SK-N-MC (cell line): ENCODE results near the gene SH3RF1.
"Not testable (repeated sequence)": the region's sequence is repeated elsewhere in the genome, so short reads cannot be mapped to it uniquely, and the experiment has no call there.

ENCODE experiments used
- DNase-seq: peaks from one replicate; pipeline ENCODE4 v3.0.0-alpha.2; 2011; ENCODE audit warnings: low read depth, low spot score
- H3K27ac ChIP-seq: fragments of 200-600 bp; sonication (generic); 2 replicates; pipeline ENCODE4 v1.5.1; 2016; ENCODE audit warnings: mixed run types
- H3K36me3 ChIP-seq: fragments of 200-600 bp; sonication (generic); 2 replicates; pipeline ENCODE4 v1.6.1; 2017; ENCODE audit warnings: antibody characterized with exemption, low read length, mixed read lengths; ENCODE audit not compliant: insufficient read depth
- H3K4me3 ChIP-seq: fragments of 200-600 bp; sonication (generic); 2 replicates; pipeline ENCODE4 v1.5.1; 2016
- H3K9ac ChIP-seq: fragments of 200-600 bp; sonication (generic); 2 replicates; pipeline ENCODE4 v1.8.0; 2017; ENCODE audit warnings: mixed run types, mixed read lengths; ENCODE audit not compliant: insufficient read length
- H3K9me3 ChIP-seq: fragments of 200-600 bp; sonication (generic); 2 replicates; pipeline ENCODE4 v1.6.1; 2017; ENCODE audit warnings: low read depth, mild to moderate bottlenecking, antibody characterized with exemption, low read length, moderate library complexity, mixed read lengths
- EZH2 ChIP-seq: fragments of 200-600 bp; sonication (generic); IDR thresholded peaks from one replicate; pipeline ENCODE4 v1.6.1; 2017; ENCODE audit warnings: antibody characterized with exemption
- FOXP2 ChIP-seq: optimal IDR thresholded peaks from 2 replicates; pipeline ENCODE3; 2011; ENCODE audit warnings: mild to moderate bottlenecking, moderate library complexity; ENCODE audit not compliant: insufficient read depth; ENCODE audit errors: extremely low read length, control extremely low read depth
- POLR2AphosphoS5 ChIP-seq: IDR thresholded peaks from 2 replicates; pipeline ENCODE4 v1.6.1; 2012; ENCODE audit warnings: mild to moderate bottlenecking, low read depth, low read length, borderline replicate concordance

The SH3RF1 gene

GRCh38 chr4:169307576-169307975 is 36.8 kb upstream of the SH3RF1 start:
- Histone ChIP-seq H3K9ac (no peak overlapping the region), H3K27ac (no peak overlapping the region), H3K36me3 (no peaks in the 10 kb centered on the region), H3K4me3 (no peak overlapping the region), H3K9me3 (no peaks in the 10 kb centered on the region)
- TF ChIP-seq POLR2AphosphoS5 = no peak
- no peak for TF ChIP-seq FOXP2
- no peak for DNase-seq

DNA sequence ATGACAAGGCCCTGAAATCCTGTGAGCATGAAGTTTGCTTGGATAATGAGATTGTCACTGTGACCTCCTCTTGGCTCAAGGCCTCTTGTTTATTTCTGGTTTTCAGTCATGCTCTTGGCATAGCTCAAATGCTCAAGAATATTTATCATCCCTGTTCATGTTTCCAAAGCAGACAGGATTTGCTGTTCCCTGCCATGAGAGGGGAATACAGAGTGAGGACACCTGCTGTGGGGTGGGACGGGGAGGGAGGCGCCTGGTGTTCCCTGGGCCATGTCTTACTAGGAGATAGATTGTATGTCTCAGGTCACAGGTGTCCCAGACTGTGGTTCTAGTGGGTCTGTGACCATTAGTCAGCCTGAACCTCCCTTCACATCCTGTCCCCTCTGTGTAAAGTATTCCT is 34.9 kb upstream of the SH3RF1 start:
- DNase-seq = no peak
- no peak for TF ChIP-seq FOXP2
- no peak for TF ChIP-seq EZH2
- TF ChIP-seq POLR2AphosphoS5 = no peak
- H3K9ac ChIP-seq = no peak overlapping the region
- no peaks in the 10 kb centered on the region for H3K9me3 ChIP-seq
- no peak overlapping the region for H3K27ac ChIP-seq
- no peaks in the 10 kb centered on the region for H3K36me3 ChIP-seq
- no peak overlapping the region for H3K4me3 ChIP-seq

DNA sequence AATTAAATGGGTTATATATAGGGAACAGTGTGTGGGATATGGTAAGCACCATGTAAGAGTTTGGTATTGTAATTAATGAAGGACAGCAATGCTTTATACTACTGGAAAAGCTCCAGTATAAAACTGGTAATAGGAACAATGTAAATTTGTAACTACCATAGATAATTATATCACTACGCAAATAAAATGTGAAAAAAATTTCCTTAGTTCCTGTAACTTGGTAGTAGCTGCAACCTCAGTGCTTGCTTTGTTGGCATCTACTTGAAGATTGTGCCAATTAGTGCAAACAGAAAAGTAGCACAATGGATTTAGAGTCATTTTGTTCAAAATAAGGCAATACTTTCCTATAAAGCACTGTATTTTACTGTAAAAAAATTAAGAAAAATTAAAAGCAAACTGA is 34.4 kb upstream of the SH3RF1 start:
- TF ChIP-seq EZH2 (no peak), POLR2AphosphoS5 (no peak), FOXP2 (no peak)
- no peaks in the 10 kb centered on the region for H3K9me3 ChIP-seq
- H3K27ac ChIP-seq = no peak overlapping the region
- no peak overlapping the region for H3K4me3 ChIP-seq
- H3K36me3 ChIP-seq = no peaks in the 10 kb centered on the region
- no peak for DNase-seq
- H3K9ac ChIP-seq = no peak overlapping the region

DNA sequence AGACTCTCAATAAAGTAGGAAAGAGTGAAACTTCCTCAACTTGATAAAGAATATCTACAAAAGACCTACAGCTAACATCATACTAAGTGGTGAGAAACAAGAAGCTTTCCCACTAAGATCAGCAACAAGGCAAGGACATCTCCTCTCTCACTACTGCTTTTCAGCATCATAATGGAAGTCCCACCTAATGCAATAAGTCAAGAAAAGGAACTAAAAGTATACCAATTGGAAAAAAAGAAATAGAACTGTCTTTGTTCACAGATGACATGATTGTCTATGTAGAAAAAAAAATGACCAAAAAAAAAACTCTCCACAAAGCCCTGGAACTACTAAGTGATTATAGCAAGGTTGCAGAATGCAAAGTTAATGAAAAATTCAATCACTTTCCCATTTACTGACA is 25.1 kb upstream of the SH3RF1 start:
- Histone ChIP-seq H3K36me3 (no peaks in the 10 kb centered on the region), H3K9ac (no peak overlapping the region), H3K9me3 (no peaks in the 10 kb centered on the region), H3K27ac (no peak overlapping the region), H3K4me3 (no peak overlapping the region)
- TF ChIP-seq EZH2 (no peak), POLR2AphosphoS5 (no peak), FOXP2 (no peak)
- no peak for DNase-seq

- Histone ChIP-seq H3K9me3 (no peaks in the 10 kb centered on the region), H3K36me3 (no peaks in the 10 kb centered on the region), H3K27ac (no peak overlapping the region), H3K9ac (no peak overlapping the region), H3K4me3 (no peak overlapping the region)
- DNase-seq = no peak
- no peak for TF ChIP-seq FOXP2
- TF ChIP-seq EZH2 = no peak
- TF ChIP-seq POLR2AphosphoS5 = no peak
Measured at GRCh38 chr4:169293343-169294176, 22.8 kb upstream of the SH3RF1 start.

DNA sequence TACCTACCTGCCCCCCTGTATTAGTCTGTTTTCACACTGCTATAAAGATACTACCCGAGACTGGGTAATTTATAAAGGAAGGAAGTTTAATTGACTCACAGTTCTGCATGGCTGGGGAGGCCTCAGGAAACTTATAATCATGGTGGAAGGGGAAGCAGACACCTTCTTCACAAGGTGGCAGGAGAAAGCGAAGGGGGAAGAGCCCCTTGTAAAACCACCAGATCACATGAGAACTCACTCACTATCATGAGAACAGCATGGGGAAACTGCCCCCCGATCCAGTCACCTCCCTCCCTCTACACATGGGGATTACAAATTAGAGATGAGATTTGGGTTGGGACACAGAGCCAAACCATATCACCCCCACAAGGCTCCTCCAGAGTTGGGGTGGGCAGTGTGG is 17.2 kb upstream of the SH3RF1 start:
- not testable (repeated sequence) for H3K4me3 ChIP-seq, H3K36me3 ChIP-seq, H3K9me3 ChIP-seq, H3K9ac ChIP-seq, H3K27ac ChIP-seq, DNase-seq

DNA sequence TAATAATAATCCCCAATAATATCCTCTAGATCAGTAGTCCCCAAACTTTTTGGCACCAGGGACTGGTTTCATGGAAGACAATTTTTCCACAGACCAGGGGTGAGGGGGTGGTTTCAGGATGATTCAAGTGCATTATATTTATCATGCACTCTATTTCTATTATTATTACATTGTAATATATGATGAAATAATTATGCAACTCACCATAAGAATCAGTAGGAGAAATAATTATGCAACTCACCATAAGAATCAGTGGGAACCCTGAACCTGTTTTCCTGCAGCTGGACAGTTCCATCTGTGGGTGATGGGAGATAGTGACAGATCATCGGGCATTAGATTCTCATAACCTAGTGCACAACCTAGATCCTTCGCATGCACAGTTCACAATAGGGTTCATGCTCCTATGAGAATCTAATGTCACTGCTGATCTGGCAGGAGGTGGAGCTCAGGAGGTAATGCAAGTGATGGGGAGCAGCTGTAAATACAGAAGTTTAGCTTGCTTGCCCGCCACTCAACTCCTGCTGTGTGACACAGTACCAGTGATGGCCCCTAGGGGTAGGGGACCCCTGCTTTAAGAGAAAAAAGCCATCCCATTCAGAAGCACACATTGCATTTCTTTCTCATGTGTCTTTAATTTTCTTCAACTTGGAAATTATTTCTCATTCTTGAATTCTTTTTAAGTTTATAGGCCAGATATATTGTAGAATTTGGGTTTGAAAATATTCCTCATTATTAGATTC is 16.0 kb upstream of the SH3RF1 start:
- Histone ChIP-seq H3K9me3 (no peaks in the 10 kb centered on the region), H3K9ac (no peak overlapping the region), H3K27ac (no peak overlapping the region), H3K36me3 (no peaks in the 10 kb centered on the region), H3K4me3 (no peak overlapping the region)
- TF ChIP-seq EZH2 (no peak), POLR2AphosphoS5 (no peak), FOXP2 (no peak)
- DNase-seq = no peak

- DNase-seq = no peak
- Histone ChIP-seq H3K36me3 (no peaks in the 10 kb centered on the region), H3K9ac (no peak overlapping the region), H3K27ac (no peak overlapping the region), H3K9me3 (no peaks in the 10 kb centered on the region), H3K4me3 (no peak overlapping the region)
- no peak for TF ChIP-seq EZH2
- no peak for TF ChIP-seq FOXP2
- TF ChIP-seq POLR2AphosphoS5 = no peak
Measured at GRCh38 chr4:169283114-169283509, 12.4 kb upstream of the SH3RF1 start.
